Daoy (cell line): ENCODE data around the gene GATAD2A. TPM values are rescaled to one million over a fixed set of nuclear protein-coding genes. Genes with fewer than 3 reads are reported as not detected.

ENCODE experiments used
- DNase-seq: peaks from one replicate; pipeline ENCODE4 v3.0.0-alpha.2; 2015; ENCODE audit warnings: low read depth
- total RNA-seq: library from RNA; depleted of rRNA; stranded (reverse); fragments of >200 nt; shearing (Covaris generic); gene quantifications from 2 replicates; pipeline ENCODE4 v1.2.3, GENCODE V29; 2014

The GATAD2A gene
- total RNA-seq, 1 experiment from 2014 or later = 45.6 TPM

DNA sequence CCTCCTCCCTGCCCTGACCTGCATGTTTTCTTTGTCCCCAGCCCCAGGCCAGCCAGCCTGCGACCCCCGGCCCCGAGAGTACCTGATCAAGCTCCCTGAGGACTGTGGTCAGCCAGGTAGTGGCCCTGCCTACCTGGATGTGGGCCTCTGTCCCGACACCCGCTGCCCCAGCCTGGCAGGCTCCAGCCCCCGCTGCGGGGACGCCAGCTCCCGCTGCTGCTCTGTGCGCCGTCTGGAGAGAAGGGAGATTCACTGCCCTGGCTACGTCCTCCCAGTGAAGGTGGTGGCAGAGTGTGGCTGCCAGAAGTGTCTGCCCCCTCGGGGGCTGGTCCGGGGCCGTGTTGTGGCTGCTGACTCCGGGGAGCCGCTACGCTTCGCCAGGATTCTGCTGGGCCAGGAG, 138.2 kb downstream of the GATAD2A start:
- no peak for DNase-seq

DNA sequence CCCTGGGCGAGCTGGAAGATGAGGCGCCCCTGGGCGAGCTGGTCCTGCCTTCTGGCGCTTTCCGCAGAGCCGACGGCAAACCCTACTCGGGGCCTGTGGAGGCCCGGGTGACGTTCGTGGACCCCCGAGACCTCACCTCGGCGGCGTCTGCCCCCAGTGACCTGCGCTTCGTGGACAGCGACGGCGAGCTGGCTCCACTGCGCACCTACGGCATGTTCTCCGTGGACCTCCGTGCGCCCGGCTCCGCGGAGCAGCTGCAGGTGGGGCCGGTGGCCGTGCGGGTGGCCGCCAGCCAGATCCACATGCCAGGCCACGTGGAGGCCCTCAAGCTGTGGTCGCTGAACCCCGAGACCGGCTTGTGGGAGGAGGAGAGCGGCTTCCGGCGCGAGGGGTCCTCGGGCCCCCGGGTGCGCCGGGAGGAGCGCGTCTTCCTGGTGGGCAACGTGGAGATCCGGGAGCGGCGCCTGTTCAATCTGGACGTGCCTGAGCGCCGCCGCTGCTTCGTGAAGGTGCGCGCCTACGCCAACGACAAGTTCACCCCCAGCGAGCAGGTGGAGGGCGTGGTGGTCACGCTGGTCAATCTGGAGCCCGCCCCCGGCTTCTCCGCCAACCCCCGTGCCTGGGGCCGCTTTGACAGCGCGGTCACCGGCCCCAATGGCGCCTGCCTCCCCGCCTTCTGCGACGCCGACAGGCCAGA, 138.9 kb downstream of the GATAD2A start:
- DNase-seq = no peak

DNA sequence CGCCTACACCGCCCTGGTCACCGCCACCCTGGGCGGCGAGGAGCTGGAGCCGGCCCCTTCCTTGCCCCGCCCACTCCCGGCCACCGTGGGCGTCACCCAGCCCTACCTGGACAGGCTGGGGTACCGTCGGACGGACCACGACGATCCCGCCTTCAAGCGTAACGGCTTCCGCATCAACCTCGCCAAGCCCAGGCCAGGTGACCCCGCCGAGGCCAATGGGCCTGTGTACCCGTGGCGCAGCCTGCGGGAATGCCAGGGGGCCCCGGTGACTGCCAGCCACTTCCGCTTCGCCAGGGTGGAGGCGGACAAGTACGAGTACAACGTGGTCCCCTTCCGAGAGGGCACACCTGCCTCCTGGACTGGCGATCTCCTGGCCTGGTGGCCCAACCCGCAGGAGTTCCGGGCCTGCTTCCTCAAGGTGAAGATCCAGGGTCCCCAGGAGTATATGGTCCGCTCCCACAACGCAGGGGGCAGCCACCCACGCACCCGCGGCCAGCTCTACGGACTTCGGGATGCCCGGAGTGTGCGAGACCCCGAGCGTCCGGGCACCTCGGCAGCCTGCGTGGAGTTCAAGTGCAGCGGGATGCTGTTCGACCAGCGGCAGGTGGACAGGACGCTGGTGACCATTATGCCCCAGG, 139.6 kb downstream of the GATAD2A start:
- DNase-seq = no peak

DNA sequence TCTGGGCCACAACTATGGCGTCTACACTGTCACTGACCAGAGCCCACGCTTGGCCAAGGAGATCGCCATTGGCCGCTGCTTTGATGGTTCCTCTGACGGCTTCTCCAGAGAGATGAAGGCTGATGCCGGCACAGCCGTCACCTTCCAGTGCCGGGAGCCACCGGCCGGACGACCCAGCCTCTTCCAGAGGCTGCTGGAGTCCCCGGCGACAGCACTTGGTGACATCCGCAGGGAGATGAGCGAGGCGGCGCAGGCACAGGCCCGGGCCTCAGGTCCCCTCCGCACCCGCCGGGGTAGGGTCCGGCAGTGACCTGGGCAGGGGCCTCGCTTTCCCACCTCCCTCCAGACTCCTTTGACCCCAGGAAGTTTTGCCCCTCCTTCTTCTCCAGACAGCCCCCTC, 140.2 kb downstream of the GATAD2A start:
- no peak for DNase-seq

DNA sequence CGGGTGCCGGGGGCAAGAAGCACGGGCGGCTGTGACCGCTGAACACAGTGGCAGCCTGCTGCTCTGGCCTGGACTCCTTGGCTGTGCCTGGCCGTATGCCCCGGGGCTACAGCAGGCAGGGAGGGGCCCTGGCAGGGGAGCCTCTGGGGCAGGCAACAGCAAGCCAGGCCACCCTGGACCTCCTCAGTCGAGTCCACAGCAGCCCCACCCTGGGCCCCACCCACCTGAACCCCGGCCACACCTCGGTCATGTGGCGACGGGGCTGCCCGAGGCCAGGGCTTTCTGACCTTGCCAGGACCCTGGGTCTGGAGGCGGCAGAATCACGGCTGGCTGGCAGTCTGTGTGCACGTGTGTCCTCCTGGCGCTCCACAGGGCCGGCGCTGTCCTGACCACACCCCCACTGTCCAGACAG, 141.3 kb downstream of the GATAD2A start:
- no peak for DNase-seq

DNA sequence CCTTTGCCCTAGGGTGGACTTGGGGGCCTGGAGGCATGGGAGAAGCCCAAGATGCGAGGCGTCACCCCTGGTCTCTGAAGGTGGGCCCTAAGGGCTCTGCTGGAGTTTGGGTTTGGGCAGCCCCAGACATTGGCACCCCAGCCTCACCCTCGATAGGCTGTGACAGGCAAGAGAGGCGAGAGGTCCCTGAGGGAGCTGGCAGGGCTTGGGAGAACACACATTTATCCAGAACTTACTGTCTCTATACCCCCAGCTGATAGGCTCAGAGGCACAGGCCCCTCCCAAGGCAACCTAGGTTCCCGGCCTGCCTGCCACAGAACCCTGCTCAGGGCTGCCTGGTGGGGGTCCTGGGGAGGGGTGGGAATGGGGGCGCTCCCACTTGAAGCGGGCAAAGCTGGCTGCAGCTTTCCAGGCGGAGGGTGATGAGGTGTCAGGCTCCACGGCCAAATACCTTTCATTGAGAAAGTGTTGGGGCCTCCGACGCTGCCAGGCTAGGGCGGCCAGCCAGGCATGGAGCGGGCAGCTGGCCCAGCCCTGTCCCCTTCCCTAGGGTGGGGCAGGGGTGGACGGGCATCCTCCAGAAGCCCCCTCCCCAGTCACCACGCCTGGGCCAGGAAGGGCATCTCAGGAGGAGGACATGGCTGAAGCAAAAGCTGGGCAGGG, 142.3 kb downstream of the GATAD2A start:
- DNase-seq = no peak

DNA sequence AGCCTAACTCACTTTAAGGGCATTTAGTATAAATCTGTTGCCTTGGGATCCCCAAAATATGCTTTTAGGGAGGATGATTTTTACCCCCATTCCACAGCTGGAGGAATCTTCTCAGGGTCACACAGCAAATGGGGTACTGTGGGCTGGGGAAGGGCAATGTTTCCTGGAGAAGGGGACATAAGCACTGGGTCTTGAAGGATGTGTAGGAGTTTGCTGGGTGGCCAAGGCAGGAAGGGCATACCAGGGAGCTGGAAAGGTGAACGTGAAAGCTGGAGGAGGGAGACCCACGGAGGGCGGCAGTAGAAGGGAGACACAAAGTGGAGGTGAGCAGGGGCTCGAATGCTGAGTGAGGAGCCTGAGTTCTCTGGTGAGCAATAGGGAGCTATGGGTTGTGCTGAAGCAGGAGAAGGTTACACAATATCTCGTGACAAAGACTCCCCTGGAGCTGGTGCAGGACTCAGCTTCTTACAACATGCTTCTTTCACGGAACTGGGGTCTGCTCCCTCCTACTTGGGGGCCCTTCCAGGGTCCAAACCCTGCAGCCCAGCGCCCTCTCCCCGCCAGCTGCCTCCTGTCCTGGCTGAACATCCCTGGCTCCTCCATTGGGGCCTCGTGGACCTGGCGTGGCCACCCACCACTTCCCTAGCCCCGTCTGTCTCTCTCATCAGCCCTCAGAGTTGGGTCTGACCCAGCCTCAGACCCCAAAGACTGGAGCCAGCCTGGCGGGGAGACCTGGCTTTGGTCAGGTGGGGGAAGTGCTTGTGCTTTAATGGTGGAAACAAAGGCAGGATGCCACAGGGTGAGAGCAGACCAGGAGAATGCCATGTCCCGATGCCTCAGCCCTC, 143.7 kb downstream of the GATAD2A start:
- no peak for DNase-seq

DNA sequence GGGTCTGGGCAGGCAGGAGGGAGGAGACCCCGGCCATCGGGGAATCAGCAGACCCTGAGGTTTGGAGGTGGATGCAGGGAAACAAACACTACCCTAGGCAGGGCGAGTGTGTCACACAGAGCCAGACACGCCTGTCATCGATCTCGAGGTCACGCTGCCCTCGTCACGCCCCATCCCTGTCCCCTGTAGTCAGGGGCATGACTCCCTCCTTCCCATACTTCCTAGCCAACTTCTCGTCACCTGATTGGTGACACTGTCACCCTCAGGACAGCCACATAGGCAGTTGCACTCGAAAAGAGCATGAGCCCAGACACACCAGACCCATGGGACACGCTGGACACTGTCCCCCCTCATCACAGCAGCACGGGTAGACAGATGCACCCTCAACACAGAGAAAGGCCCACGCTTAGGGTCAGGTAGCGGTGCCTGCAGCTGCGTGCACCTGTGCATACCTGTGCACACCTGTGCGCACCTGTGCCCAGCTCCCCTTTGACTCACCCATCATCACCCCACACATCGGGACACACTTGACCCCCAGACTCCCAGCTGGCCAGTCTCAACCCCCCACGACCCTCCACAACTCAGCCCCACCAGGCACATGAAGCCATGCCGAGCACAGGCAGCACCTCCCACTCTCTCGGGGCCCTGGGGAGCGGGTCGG, 144.5 kb downstream of the GATAD2A start:
- DNase-seq = no peak

DNA sequence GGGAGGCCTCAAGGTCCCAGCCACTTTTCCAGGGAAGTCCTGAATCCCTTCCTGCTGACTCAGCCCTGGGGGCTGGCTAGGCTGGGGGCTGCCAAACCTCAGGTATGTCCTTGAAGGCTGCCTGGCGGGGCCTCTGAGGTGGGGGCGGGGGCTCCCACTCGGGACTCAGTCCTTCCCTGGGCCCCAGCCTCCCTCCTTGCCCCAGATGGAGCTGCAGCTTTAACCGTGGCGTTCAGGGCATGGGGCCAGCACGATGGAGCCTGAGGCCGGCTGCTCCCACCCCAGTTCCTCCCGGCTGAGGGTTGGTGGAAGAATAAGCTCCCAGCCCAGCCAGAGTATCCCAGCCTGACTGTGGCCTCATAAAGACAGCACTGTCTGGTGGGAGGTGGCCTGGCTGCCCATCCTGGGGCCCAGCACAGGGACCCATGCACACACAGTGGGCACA, 145.0 kb downstream of the GATAD2A start:
- peak; percentile 43 for DNase-seq

DNA sequence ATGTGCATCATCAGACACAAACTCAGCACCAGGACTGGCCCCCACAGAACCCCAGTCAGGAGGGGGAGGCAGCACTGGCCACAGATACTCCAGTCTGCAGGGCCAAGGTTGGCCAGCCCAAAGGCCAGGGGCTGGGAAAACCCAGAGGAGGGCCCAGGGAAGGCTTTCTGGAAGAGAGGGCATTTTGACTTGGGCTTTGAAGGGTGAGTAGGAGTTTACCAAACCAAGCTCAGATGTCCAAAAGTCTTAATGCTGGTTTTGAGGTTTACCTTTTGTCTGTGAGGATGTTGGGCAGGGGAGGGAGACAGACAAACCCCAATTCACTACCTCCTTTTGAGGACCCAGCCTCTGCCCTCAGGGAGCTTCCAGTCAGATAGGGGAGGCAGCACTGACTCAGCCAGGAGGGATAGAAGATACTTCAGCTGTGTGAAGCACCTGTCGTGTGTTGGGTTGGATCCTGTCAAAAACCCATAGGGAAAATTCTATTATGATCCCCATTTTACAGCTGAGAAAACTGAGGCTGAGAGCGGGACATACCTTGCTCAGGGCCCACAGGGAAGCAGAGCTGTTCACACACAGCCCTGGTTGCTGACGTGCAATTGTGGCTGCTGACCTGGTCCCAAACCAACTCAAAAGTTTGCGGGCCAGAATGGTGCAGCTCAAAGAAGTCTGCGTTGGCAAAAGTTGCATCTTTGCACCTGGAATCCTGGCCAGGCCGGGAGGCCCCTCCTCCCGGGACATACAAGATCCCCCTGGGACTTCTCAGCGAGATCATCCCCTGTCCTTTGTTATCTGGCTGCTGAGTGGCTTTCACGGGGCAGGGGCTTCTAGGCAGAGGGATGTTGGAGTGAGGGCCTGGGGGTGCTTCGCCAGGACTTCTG, 145.7 kb downstream of the GATAD2A start:
- no peak for DNase-seq

DNA sequence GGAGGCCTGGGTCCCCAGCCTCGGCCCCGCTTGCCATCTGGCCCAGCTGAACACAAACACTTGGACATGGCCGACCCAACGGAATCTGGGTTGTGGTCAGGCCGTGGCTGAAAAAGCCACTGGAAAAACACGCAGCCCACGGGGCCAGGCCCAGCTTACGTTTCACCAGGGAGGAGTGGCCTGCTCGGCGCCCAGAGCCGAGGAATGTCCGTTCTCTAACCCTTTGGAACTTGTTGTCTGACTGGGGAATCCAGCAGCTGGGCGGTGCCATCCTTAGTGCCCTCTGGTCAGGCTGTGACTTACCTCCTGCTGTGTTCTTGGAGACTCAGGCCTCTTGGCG, 146.3 kb downstream of the GATAD2A start:
- no peak for DNase-seq

DNA sequence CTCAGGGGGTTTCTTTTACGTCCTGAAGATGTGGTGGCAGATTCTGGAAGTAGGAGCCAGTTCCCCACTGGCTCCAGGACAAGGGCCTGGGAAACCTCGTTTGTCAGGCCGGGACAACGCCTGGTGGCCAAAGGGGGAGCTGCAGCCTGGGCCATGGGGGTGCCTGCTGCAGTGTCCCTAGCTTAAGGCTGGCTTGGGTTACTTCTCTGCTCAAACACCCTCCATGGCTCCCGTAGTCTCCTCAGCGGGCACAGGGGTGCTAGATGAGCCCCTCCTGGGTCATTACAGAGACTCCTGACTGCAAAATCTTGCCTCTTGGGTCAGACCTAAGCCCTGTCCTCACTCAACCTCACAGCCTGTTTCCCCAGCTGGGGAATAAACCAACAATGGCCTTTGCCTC, 147.3 kb downstream of the GATAD2A start:
- peak; percentile 50 for DNase-seq

DNA sequence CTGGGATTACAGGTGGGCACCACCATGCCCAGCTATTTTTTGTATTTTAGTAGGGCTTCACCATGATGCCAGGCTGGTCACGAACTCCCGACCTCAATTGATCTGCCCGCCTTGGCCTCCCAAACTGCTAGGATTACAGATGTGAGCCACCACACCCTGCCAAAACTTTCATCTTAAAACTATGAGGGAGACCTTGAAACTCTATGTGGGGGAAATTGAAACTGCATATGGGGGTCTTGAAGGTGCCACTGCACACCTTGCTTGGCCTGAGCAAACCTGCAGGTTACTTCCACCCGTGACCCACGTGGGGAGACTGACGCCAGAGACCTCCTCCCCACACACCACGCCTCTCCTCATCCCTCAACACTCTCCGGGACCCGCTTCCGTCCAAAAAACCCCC, 148.2 kb downstream of the GATAD2A start:
- DNase-seq = no peak

DNA sequence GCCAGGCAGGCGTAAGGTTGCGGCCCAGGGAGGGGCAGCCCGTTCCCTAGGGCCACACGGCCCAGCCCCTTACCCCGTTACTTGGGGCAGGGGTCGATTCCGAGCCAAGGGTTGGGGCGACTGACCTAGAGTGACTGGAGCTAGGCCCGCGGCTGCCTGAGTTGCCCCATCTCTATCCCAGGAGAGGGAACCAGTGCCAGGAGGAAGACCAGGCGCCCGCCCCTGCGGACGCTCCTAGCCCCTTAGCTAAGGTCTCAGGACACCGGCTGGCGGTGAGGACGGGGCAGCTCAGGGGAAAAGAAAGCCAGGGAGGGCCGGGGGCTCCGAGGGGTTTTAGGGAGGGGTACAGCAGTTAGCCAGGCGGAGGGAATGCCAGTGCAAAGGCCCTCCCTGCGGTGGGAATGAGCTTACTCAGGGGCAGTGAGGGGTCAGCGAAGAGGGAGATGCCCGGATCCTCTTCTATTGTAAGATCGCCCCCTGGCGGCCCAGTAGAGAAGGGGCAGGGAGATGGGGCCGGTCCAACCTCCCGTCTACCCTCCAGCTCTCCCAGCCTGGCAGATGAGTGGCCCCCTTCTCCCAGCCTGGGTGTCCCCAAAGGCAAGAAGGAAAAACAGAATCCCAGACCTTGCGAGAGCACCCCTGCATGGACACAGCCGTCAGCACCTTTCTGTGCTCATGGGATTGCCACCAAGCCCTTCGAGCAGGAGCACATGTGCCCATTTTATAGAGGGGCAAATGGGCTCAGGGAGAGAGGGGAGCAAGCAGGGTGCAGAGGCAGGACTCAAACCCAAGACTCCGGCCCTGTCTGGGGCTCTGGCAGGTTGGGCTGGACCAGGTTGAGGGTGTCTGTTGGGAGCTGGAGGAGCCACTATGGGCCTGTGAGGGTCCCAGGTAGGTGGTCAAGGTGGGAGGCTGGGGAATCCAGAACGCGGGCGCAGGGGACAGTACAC, 148.9 kb downstream of the GATAD2A start:
- DNase-seq = peak; percentile 62

DNA sequence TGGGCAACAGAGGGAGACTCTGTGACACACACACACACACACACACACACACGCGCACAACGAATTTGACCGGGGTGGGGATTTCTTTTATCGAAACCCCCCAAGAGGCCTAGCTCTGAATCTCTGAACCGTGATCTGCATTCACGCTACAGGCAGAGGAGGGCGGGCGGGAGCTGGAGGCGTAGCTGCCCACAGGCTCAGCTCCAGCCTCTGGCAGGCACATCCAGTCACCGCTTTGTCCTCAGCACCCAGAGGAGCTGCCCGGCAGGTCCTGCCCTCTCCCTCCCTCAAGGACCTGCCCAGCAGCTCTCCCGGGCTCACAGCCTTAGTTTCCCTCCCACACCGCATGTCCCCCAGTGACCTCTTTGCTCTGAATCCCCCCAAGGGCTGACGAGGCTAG, 152.6 kb downstream of the GATAD2A start:
- no peak for DNase-seq
